ENCODE data around the gene XRN1.

Gene XRN1

GRCh38 chr3:142489572-142490323 is 41.9 kb upstream of the XRN1 start:
- Histone ChIP-seq H3K4me3 (replicated peaks; ENCODE audit: insufficient read depth, low read length) (no peak overlapping the region), H3K27me3 (ENCODE audit: insufficient read depth, poor library complexity, severe bottlenecking) (no peaks in the 10 kb centered on the region), H3K27ac (replicated peaks) (no peak overlapping the region)
- no peak for DNase-seq (ENCODE audit: low read depth in 1 of 2, low spot score in 1 of 2)
- TF ChIP-seq CTCF (IDR thresholded peaks at IDR 0.05; ENCODE audit: insufficient read depth, low read length) (no peak), SPI1 (IDR thresholded peaks at IDR 0.05; ENCODE audit: borderline replicate concordance, low read depth) (no peak), GABPA (IDR thresholded peaks at IDR 0.05; ENCODE audit: low read depth) (no peak), POLR2AphosphoS5 (IDR thresholded peaks at IDR 0.05; ENCODE audit: low read depth) (no peak), REST (IDR thresholded peaks at IDR 0.05; ENCODE audit: insufficient replicate concordance, low read depth) (no peak)

GRCh38 chr3:142484912-142485435 is 37.1 kb upstream of the XRN1 start:
- no peak for DNase-seq (ENCODE audit: low read depth in 1 of 2, low spot score in 1 of 2)
- H3K4me3 ChIP-seq (replicated peaks; ENCODE audit: insufficient read depth, low read length), result no peak overlapping the region
- TF ChIP-seq REST (IDR thresholded peaks at IDR 0.05; ENCODE audit: insufficient replicate concordance, low read depth) (no peak), GABPA (IDR thresholded peaks at IDR 0.05; ENCODE audit: low read depth) (no peak), CTCF (IDR thresholded peaks at IDR 0.05; ENCODE audit: insufficient read depth, low read length) (no peak), SPI1 (IDR thresholded peaks at IDR 0.05; ENCODE audit: borderline replicate concordance, low read depth) (no peak), POLR2AphosphoS5 (IDR thresholded peaks at IDR 0.05; ENCODE audit: low read depth) (no peak)
- no peaks in the 10 kb centered on the region for H3K27me3 ChIP-seq (ENCODE audit: insufficient read depth, poor library complexity, severe bottlenecking)
- H3K27ac ChIP-seq (replicated peaks), result no peak overlapping the region

GRCh38 chr3:142481196-142481595 is 33.4 kb upstream of the XRN1 start:
- H3K4me3 ChIP-seq (replicated peaks; ENCODE audit: insufficient read depth, low read length), result no peak overlapping the region
- TF ChIP-seq CTCF (IDR thresholded peaks at IDR 0.05; ENCODE audit: insufficient read depth, low read length), result no peak
- no peak for TF ChIP-seq POLR2AphosphoS5 (IDR thresholded peaks at IDR 0.05; ENCODE audit: low read depth)
- no peak for TF ChIP-seq SPI1 (IDR thresholded peaks at IDR 0.05; ENCODE audit: borderline replicate concordance, low read depth)
- TF ChIP-seq GABPA (IDR thresholded peaks at IDR 0.05; ENCODE audit: low read depth), result no peak
- no peak for TF ChIP-seq REST (IDR thresholded peaks at IDR 0.05; ENCODE audit: insufficient replicate concordance, low read depth)
- DNase-seq (ENCODE audit: low read depth in 1 of 2, low spot score in 1 of 2), result no peak
- H3K27me3 ChIP-seq (ENCODE audit: insufficient read depth, poor library complexity, severe bottlenecking), result no peaks in the 10 kb centered on the region
- no peak overlapping the region for H3K27ac ChIP-seq (replicated peaks)

Measured in HL-60 (cell line).